ENCODE measurements around the gene RASEF.
"Not testable (repeated sequence)": the region's sequence is repeated elsewhere in the genome, so short reads cannot be mapped to it uniquely, and the experiment has no call there.

The RASEF gene

GRCh38 chr9:82969291-82969690 is 93.7 kb downstream of the RASEF start:
- DNase-seq, result no peak

- DNase-seq, result no peak
Observed at GRCh38 chr9:82968816-82969215, 94.1 kb downstream of the RASEF start.

GRCh38 chr9:82968388-82968787 is 94.6 kb downstream of the RASEF start:
- DNase-seq, result no peak

- peak; percentile 60 to 75 for DNase-seq
Observed at GRCh38 chr9:82961504-82962125, 101.3 kb downstream of the RASEF start.

- DNase-seq, result no peak
Observed at GRCh38 chr9:82957529-82958379, 105.2 kb downstream of the RASEF start.

- DNase-seq, result no peak
Observed at GRCh38 chr9:82949203-82949602, 113.7 kb downstream of the RASEF start.

- DNase-seq, result no peak
Observed at GRCh38 chr9:82940376-82940775, 122.6 kb downstream of the RASEF start.

GRCh38 chr9:82939451-82939850 is 123.5 kb downstream of the RASEF start:
- no peak for DNase-seq

GRCh38 chr9:82938426-82939218 is 124.3 kb downstream of the RASEF start:
- DNase-seq, result no peak

GRCh38 chr9:82936561-82936960 is 126.4 kb downstream of the RASEF start:
- DNase-seq, result not testable (repeated sequence)

- no peak for DNase-seq
Observed at GRCh38 chr9:82934949-82935348, 128.0 kb downstream of the RASEF start.

GRCh38 chr9:82934025-82934424 is 128.9 kb downstream of the RASEF start:
- not testable (repeated sequence) for DNase-seq

- DNase-seq, result no peak
Observed at GRCh38 chr9:82930116-82930515, 132.8 kb downstream of the RASEF start.
